HEK293 (cell line): ENCODE measurements around the gene SULT1C3.

Experiments
- CTCF ChIA-PET: fragments of 350-600 bp; formaldehyde crosslinking; extraction: SDS; loops from one replicate; lab custom pipeline; 2021; ENCODE audit warnings: antibody characterized with exemption; lab: Yijun Ruan, JAX
- POLR2A ChIA-PET: fragments of 300-600 bp; formaldehyde crosslinking; extraction: SDS; loops from one replicate; lab custom pipeline; 2020; ENCODE audit warnings: antibody characterized with exemption, inconsistent platforms; lab: Yijun Ruan, JAX
- H3K27ac ChIP-seq: fragments of 200-500 bp; sonication (Bioruptor generic); 2 replicates; pipeline ENCODE4 v1.5.1; 2014; ENCODE audit warnings: low read depth, low read length, control low read depth, inconsistent platforms; ENCODE audit errors: extremely low read depth
- H3K36me3 ChIP-seq, 2 experiments: fragments of 200-500 bp in 1 of 2; sonication (Bioruptor generic) in 1 of 2; 1 replicate in 1 of 2; 2 replicates in 1 of 2; pipeline ENCODE4 v1.5.1; 2014 to 2017; ENCODE audit warnings: inconsistent platforms in 2 of 2, low read length in 2 of 2; ENCODE audit not compliant: control insufficient read depth in 2 of 2, insufficient read depth in 1 of 2
- H3K4me1 ChIP-seq: fragments of 200-500 bp; sonication (Bioruptor generic); 2 replicates; pipeline ENCODE4 v1.5.1; 2014; ENCODE audit warnings: mild to moderate bottlenecking, low read length, inconsistent platforms; ENCODE audit not compliant: control insufficient read depth, insufficient read depth
- H3K4me3 ChIP-seq: 2 replicates; pipeline ENCODE4 v1.5.1; 2011; ENCODE audit warnings: low read depth, mild to moderate bottlenecking, control low read depth, low read length, moderate library complexity
- H3K9me3 ChIP-seq: fragments of 200-500 bp; sonication (Bioruptor generic); 2 replicates; pipeline ENCODE4 v1.5.1; 2014; ENCODE audit warnings: low read depth, low read length, inconsistent platforms; ENCODE audit not compliant: control insufficient read depth, insufficient read depth
- BCL6B ChIP-seq: fragments of 450-650 bp; formaldehyde crosslinking; IDR thresholded peaks from 2 replicates; pipeline ENCODE4 v1.5.1; 2017; ENCODE audit warnings: missing biosample characterization, missing genetic modification characterization
- GLI2 ChIP-seq: fragments of 450-650 bp; formaldehyde crosslinking; IDR thresholded peaks from 2 replicates; pipeline ENCODE4; 2017; ENCODE audit warnings: missing biosample characterization, missing genetic modification characterization, low read depth, borderline replicate concordance
- KLF7 ChIP-seq: fragments of 450-650 bp; formaldehyde crosslinking; IDR thresholded peaks from 2 replicates; pipeline ENCODE4 v1.5.1; 2016; ENCODE audit warnings: missing biosample characterization, missing genetic modification characterization, borderline replicate concordance
- OVOL3 ChIP-seq: fragments of 450-650 bp; formaldehyde crosslinking; IDR thresholded peaks from 2 replicates; pipeline ENCODE4 v1.5.1; 2016; ENCODE audit warnings: missing biosample characterization, missing genetic modification characterization
- PRDM6 ChIP-seq: fragments of 450-650 bp; formaldehyde crosslinking; IDR thresholded peaks from 2 replicates; pipeline ENCODE4 v1.5.1; 2017; ENCODE audit warnings: missing biosample characterization, missing genetic modification characterization
- REPIN1 ChIP-seq: fragments of 450-650 bp; formaldehyde crosslinking; IDR thresholded peaks from 2 replicates; pipeline ENCODE4 v1.5.1; 2017; ENCODE audit warnings: missing biosample characterization, missing genetic modification characterization, low read depth
- SALL2 ChIP-seq: fragments of 450-650 bp; formaldehyde crosslinking; IDR thresholded peaks from 2 replicates; pipeline ENCODE4 v1.5.0; 2017; ENCODE audit warnings: missing biosample characterization, mild to moderate bottlenecking, missing genetic modification characterization, borderline replicate concordance
- WT1 ChIP-seq: fragments of 450-650 bp; formaldehyde crosslinking; IDR thresholded peaks from 2 replicates; pipeline ENCODE4 v1.5.1; 2016; ENCODE audit warnings: missing biosample characterization, missing genetic modification characterization
- ZNF138 ChIP-seq: fragments of 450-650 bp; formaldehyde crosslinking; IDR thresholded peaks from 2 replicates; pipeline ENCODE4 v1.5.1; 2016; ENCODE audit warnings: missing biosample characterization, missing genetic modification characterization, borderline replicate concordance
- ZNF155 ChIP-seq: fragments of 450-650 bp; formaldehyde crosslinking; IDR thresholded peaks from 2 replicates; pipeline ENCODE4 v1.5.1; 2016; ENCODE audit warnings: missing biosample characterization, missing genetic modification characterization
- ZNF169 ChIP-seq: fragments of 450-650 bp; formaldehyde crosslinking; IDR thresholded peaks from 2 replicates; pipeline ENCODE4 v1.5.1; 2016; ENCODE audit warnings: missing biosample characterization, missing genetic modification characterization
- ZNF18 ChIP-seq: fragments of 450-650 bp; formaldehyde crosslinking; IDR thresholded peaks from 2 replicates; pipeline ENCODE4 v1.5.1; 2016; ENCODE audit warnings: missing biosample characterization, missing genetic modification characterization
- ZNF19 ChIP-seq: fragments of 450-650 bp; formaldehyde crosslinking; IDR thresholded peaks from 2 replicates; pipeline ENCODE4; 2016; ENCODE audit warnings: missing biosample characterization, missing genetic modification characterization, low read depth
- ZNF426 ChIP-seq: fragments of 450-650 bp; formaldehyde crosslinking; IDR thresholded peaks from 2 replicates; pipeline ENCODE4 v1.5.1; 2017; ENCODE audit warnings: missing biosample characterization, missing genetic modification characterization, mild to moderate bottlenecking, inconsistent platforms, moderate library complexity
- ZNF433 ChIP-seq: fragments of 450-650 bp; formaldehyde crosslinking; IDR thresholded peaks from 2 replicates; pipeline ENCODE4 v1.5.1; 2016; ENCODE audit warnings: missing biosample characterization, missing genetic modification characterization, low read depth
- ZNF510 ChIP-seq: fragments of 450-650 bp; formaldehyde crosslinking; IDR thresholded peaks from 2 replicates; pipeline ENCODE4 v1.5.1; 2018; ENCODE audit warnings: mild to moderate bottlenecking, missing genetic modification characterization, missing biosample characterization; ENCODE audit not compliant: insufficient replicate concordance
- ZNF544 ChIP-seq: fragments of 450-650 bp; formaldehyde crosslinking; IDR thresholded peaks from 2 replicates; pipeline ENCODE4 v1.5.0; 2017; ENCODE audit warnings: missing biosample characterization, missing genetic modification characterization
- ZNF654 ChIP-seq: fragments of 450-650 bp; formaldehyde crosslinking; IDR thresholded peaks from 2 replicates; pipeline ENCODE4 v1.5.1; 2016; ENCODE audit warnings: low read depth, missing biosample characterization, missing genetic modification characterization
- ZNF777 ChIP-seq: fragments of 450-650 bp; formaldehyde crosslinking; IDR thresholded peaks from 2 replicates; pipeline ENCODE4 v1.5.1; 2017; ENCODE audit warnings: missing biosample characterization, missing genetic modification characterization, borderline replicate concordance
- ZNF785 ChIP-seq: fragments of 450-650 bp; formaldehyde crosslinking; IDR thresholded peaks from 2 replicates; pipeline ENCODE4 v1.5.1; 2016; ENCODE audit warnings: missing biosample characterization, missing genetic modification characterization
- ZSCAN4 ChIP-seq: fragments of 450-650 bp; formaldehyde crosslinking; IDR thresholded peaks from 2 replicates; pipeline ENCODE4 v1.5.1; 2017; ENCODE audit warnings: missing biosample characterization, missing genetic modification characterization
- TF ChIP-seq, protein P1 (sequence below): fragments of 450-650 bp; formaldehyde crosslinking; IDR thresholded peaks from 2 replicates; pipeline ENCODE4 v1.5.1; 2017; ENCODE audit warnings: missing biosample characterization, missing genetic modification characterization
- TF ChIP-seq, protein P2 (sequence below): fragments of 450-650 bp; formaldehyde crosslinking; IDR thresholded peaks from 2 replicates; pipeline ENCODE4 v1.5.1; 2016; ENCODE audit warnings: missing biosample characterization, missing genetic modification characterization

The SULT1C3 gene

DNA sequence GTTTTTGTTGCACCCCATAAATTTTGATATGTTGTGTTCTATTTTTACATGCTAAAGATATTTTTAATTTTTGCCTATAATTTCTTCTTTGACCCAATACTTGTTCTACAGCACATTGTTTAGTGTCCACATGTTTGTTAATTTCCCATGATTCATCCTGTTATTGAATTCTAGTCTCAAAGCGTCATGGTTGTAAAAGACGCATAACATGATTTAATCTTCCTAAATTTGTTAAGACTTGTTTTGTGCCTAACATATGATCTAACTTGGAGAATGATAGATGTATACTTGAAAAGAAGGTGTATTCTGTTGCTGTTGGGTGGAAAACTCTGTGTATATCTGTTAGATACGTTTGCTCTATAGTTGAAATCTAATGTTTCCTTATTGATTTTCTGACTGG is 27.1 kb upstream of the SULT1C3 start (continued):
- no peak for TF ChIP-seq ZNF18
- TF ChIP-seq ZNF426 (tag by site-specific recombination), result no peak
- TF ChIP-seq KLF7 (tag by site-specific recombination), result no peak
- TF ChIP-seq ZNF785 (tag by site-specific recombination), result no peak
- TF ChIP-seq REPIN1 (tag by site-specific recombination), result no peak

GRCh38 chr2:108215794-108216211 is 24.0 kb upstream of the SULT1C3 start:
- ChIA-PET CTCF (interaction anchor here (0.6 to 2.1 kb wide), 3 partner anchors 368 to 431 kb away, joined by 3 to 9 read pairs (median 5); no protein-coding TSS in a partner anchor), POLR2A (no interaction called here)
- Histone ChIP-seq H3K9me3 (no peaks in the 10 kb centered on the region; the same call in 1 of the 2 replicates), H3K4me1 (no peaks in the 10 kb centered on the region), H3K27ac (no peak overlapping the region), H3K4me3 (no peak overlapping the region), H3K36me3 (no peaks in the 10 kb centered on the region)
- TF ChIP-seq ZNF654 (tag by site-specific recombination) (peak; percentile 40), BCL6B (tag by site-specific recombination) (no peak)

DNA sequence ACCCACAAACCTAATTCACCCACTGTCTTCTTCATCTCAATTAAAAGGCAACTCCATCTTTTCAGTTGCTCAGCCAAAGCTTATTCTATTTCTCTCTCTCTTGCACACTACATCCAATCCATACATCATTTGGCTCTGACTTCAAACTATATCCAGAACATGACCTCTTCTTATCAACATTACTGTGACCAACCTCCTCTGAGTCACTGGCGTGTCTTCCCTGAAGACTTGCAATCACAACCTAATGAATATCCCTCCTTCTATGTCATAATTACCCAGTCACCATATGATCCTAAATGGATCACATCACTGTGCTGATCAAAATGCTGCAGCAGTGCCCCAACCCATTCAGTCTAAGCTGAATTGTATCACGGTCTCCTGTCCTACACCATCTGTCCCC is 22.6 kb upstream of the SULT1C3 start:
- H3K36me3 ChIP-seq, result no peaks in the 10 kb centered on the region
- no peaks in the 10 kb centered on the region for H3K4me1 ChIP-seq
- CTCF ChIA-PET, result no interaction called here
- no peak overlapping the region for H3K4me3 ChIP-seq
- TF ChIP-seq ZSCAN4 (tag by site-specific recombination), result no peak
- no peak for TF ChIP-seq OVOL3 (tag by site-specific recombination)
- TF ChIP-seq ZNF138, result no peak
- no peak for TF ChIP-seq ZNF155
- TF ChIP-seq ZNF510, result no peak
- no peak for TF ChIP-seq KLF7 (tag by site-specific recombination)
- no peak for TF ChIP-seq PRDM6
- TF ChIP-seq, protein P1, sequence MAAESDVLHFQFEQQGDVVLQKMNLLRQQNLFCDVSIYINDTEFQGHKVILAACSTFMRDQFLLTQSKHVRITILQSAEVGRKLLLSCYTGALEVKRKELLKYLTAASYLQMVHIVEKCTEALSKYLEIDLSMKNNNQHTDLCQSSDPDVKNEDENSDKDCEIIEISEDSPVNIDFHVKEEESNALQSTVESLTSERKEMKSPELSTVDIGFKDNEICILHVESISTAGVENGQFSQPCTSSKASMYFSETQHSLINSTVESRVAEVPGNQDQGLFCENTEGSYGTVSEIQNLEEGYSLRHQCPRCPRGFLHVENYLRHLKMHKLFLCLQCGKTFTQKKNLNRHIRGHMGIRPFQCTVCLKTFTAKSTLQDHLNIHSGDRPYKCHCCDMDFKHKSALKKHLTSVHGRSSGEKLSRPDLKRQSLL, result no peak
- no peak for TF ChIP-seq ZNF169 (tag by site-specific recombination)
- no peak for TF ChIP-seq ZNF19 (tag by site-specific recombination)
- TF ChIP-seq, protein P2, sequence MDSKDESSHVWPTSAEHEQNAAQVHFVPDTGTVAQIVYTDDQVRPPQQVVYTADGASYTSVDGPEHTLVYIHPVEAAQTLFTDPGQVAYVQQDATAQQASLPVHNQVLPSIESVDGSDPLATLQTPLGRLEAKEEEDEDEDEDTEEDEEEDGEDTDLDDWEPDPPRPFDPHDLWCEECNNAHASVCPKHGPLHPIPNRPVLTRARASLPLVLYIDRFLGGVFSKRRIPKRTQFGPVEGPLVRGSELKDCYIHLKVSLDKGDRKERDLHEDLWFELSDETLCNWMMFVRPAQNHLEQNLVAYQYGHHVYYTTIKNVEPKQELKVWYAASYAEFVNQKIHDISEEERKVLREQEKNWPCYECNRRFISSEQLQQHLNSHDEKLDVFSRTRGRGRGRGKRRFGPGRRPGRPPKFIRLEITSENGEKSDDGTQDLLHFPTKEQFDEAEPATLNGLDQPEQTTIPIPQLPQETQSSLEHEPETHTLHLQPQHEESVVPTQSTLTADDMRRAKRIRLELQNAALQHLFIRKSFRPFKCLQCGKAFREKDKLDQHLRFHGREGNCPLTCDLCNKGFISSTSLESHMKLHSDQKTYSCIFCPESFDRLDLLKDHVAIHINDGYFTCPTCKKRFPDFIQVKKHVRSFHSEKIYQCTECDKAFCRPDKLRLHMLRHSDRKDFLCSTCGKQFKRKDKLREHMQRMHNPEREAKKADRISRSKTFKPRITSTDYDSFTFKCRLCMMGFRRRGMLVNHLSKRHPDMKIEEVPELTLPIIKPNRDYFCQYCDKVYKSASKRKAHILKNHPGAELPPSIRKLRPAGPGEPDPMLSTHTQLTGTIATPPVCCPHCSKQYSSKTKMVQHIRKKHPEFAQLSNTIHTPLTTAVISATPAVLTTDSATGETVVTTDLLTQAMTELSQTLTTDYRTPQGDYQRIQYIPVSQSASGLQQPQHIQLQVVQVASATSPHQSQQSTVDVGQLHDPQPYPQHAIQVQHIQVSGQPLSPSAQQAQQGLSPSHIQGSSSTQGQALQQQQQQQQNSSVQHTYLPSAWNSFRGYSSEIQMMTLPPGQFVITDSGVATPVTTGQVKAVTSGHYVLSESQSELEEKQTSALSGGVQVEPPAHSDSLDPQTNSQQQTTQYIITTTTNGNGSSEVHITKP (tag by site-specific recombination), result no peak
- TF ChIP-seq ZNF777 (tag by site-specific recombination), result no peak
- no peak for TF ChIP-seq ZNF544 (tag by site-specific recombination)
- TF ChIP-seq WT1 (tag by site-specific recombination), result no peak
- TF ChIP-seq GLI2 (tag by site-specific recombination), result no peak
- TF ChIP-seq SALL2 (tag by site-specific recombination), result no peak
- TF ChIP-seq ZNF433, result no peak
- H3K9me3 ChIP-seq, result no peaks in the 10 kb centered on the region
- no peak overlapping the region for H3K27ac ChIP-seq
- POLR2A ChIA-PET, result no interaction called here
